HPDE6-E6E7 (cell line): Measurements from ENCODE around the gene OPRPN.

Source experiments
- DNase-seq: peaks from one replicate; pipeline ENCODE4 v3.0.0; 2011; ENCODE audit warnings: missing footprints; ENCODE audit errors: extremely low spot score

Gene OPRPN, protein sequence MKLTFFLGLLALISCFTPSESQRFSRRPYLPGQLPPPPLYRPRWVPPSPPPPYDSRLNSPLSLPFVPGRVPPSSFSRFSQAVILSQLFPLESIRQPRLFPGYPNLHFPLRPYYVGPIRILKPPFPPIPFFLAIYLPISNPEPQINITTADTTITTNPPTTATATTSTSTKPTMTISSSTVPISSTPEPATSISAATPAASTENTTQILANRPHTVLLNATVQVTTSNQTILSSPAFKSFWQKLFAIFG

DNA sequence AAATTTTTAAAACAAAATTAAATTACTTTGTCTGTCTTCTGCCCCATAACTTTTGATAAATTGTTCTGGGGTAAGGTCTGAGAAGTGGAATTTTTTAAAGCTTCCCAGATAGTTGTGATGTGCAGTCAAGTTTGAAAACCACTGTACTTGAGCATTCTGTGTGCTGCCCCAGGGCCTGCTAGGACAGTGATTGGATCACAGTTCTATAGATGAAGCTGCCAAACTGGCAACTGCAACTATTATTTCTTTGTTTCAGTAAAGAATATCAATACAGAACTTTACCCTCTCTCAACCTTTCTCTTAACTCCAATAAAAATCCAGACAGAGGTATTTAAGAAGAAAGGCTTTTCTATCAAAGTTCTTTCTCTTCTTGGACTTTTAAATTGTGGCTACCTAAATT lies at the start of gene OPRPN:
Gene OPRPN, plus strand, starts transcription at position 361 of the 400 bp plus-strand sequence. CDS start 1,346 bp downstream, outside the sequence.
- DNase-seq = no peak

DNA sequence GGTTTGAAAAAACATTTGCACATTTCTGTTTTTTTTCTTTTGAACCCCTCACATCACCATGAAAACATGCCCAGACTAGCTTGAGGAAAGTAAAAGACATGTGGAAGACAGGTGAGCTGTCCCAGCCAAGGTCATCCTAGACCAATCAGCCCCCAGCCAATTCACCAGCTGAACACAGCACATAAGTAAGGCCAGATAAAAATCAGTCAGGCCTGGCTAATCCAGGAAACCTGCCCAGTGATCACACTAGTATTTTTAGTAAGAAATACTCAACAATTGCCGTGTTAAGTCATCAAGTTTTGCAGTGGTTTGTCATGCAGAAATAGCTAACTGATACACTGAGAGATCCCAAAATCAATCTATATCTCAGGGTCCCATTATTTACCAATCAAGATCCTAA lies 41.6 kb upstream of the OPRPN start:
- no peak for DNase-seq

DNA sequence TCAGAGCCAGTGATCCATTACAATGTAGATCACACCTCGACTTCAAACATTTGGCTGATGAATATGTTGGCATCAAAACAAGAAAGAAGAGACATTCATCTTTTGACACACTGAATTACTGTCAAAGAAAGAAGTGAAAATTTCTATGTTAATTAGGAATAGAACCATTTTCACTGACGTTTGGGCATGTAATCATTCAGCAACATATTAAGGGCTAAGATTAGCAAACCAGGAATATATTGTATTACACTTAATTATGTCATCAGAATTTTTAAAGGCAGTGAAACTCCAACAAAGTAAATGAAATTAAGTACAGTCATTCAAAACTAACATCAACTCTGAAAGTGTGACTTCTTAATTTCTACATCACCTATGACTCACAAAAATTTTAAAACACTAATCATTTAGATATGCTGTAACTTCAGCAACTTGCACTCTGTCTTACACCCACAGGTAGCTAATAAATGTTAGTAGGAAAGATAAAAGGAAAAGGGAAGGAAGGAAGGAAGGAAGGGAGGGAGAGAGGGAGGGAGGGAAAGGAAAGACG lies 38.6 kb upstream of the OPRPN start:
- no peak for DNase-seq

- no peak for DNase-seq
Observed at GRCh38 chr4:70360460-70360859, 37.3 kb upstream of the OPRPN start, which contains the start of gene SMR3A. SMR3A (plus strand) TSS chr4:70360760; CDS start chr4:70362116, 1,356 bp downstream.

DNA sequence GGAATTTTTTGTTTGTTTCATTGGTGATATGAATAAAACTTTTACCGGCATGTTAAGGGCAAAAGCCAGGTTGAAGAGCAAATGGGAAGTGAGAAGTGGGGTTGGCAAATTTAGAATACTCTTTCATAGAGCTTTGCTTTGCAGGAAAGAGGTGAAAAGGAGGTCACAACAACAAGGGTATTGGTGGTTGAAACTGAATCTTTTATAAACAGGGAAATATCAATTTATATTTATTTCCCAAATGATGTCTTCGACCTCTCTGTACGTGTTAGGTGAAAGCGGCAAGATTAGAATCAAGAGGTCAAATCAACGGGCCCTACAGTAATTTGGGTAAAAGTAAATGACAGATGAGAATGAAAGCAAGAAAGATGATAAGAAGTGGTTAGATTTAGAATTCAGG lies 33.7 kb upstream of the OPRPN start:
- no peak for DNase-seq

DNA sequence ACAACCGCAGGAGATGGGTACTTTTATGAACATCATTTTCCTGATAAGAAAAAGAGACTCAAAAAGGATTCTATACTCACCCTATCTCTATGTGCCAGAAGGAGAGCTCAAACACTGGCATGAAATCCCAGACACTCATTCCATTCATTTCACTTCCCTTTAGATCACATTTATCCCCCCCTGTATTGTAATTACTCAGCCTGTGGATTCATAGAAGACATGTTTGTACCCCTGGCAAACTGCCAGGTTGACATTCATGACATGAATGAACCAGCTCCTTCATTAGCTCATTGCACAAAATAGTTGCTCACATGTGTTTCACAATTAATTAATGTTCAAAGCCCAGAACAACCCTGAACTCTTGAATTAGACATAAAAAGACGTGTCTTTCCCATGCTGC lies 32.3 kb upstream of the OPRPN start:
- DNase-seq = peak; percentile 16

GRCh38 chr4:70367813-70368212 lies 29.9 kb upstream of the OPRPN start:
- DNase-seq = no peak

GRCh38 chr4:70371987-70372386 lies 25.8 kb upstream of the OPRPN start:
- no peak for DNase-seq

DNA sequence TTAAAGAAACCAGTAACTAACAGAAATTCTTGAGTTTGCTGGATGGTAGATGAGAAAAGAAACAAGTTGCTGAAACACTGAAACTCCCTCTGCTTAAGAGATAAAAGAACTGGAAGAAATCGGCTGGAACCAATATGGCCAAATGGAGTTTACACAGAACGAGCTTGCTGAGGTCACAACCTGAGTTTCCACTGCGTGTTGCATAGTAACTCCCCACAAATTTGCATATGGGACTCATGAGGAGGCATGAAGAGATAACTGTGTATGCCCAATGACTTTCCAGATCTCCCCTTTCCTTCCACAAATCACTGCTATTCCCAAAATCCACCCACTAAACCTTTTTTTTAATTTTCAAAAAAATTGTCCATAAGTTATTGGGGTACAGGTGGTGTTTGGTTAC lies 25.0 kb upstream of the OPRPN start:
- DNase-seq = no peak

DNA sequence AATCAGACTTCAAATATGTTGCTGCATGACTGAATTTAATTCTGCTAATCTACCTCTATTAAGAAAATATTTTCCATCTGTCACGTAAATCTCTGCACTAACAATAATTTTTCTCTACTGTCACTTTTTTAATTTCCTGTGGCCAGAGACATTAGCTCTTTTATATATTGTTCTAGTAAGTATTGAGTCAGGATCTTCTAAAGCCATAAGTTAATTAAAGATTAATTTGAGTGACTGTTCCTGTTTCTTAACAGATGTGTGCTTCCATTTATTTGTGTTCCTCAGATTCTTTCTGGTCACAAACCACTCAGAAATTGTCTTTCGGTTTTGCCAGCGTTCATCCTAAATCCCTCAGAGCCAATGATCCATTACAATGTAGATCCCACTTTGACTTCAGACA lies 17.2 kb upstream of the OPRPN start:
- no peak for DNase-seq

DNA sequence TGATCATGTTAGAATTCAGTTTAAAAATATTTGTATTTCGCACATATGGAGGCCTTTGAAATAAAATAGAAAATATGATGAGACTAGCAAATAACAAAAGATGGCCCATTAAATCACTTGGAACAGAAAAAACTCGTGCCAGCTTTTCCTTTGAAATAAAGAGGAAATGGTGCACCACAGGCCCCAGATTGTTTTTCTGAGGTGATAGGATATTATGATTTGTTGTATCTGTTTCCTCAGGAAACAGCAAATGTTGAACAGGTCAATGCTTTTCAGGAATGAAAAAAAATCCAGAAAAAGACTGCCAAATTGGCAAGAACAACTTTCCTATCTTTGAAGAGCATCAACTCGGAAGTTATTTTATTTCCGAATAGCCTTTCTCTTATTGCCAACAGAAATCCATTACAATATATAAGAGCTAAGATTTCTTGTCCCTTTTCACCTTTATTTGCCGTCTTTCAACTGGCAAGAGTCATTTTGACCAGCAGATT lies 15.0 kb upstream of the OPRPN start, which contains the start of gene SMR3B:
Gene SMR3B, plus strand, starts transcription at position 441 of the 491 bp plus-strand sequence. CDS start 1,380 bp downstream, outside the sequence.
- DNase-seq = no peak

DNA sequence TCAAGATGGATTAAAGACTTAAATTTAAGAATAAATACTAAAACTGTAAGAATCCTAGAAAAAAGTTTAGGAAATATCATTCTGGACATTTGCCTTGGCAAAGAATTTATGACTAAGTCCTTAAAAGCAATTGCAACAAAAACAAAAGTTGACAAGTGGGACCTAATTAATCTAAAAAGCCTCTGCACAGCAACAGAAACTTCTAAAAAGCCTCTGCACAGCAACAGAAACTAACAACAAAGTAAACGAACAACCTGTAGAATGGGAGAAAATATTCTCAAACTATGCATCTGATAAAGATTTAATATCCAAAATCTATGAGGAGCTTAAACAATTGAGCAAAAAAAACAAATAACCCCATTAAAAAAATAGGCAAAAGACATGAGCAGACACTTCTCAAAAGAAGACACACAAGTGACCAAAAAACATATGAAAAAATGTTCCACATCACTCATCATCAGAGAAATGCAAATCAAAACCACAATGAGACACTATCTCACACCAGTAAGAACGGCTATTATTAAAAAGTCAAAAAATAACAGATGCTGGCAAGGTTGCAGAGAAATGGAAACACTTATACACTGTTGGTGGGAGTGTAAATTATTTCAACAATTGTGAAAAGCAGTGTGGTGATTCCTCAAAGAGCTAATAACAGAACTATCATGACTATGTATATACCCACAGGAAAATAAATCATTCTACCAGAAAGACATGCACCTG lies 5.5 kb upstream of the OPRPN start:
- no peak for DNase-seq

GRCh38 chr4:70399319-70399718 lies 1.6 kb downstream of the OPRPN start:
- DNase-seq = peak; percentile 32

- DNase-seq = no peak
Observed at GRCh38 chr4:70402762-70403161, 5.0 kb downstream of the OPRPN start.

GRCh38 chr4:70405765-70406164 lies 8.0 kb downstream of the OPRPN start:
- no peak for DNase-seq

GRCh38 chr4:70425306-70425705 lies 27.6 kb downstream of the OPRPN start:
- no peak for DNase-seq

- DNase-seq = no peak
Observed at GRCh38 chr4:70426789-70427188, 29.0 kb downstream of the OPRPN start.

GRCh38 chr4:70437197-70437596 lies 39.5 kb downstream of the OPRPN start:
- no peak for DNase-seq

- DNase-seq = no peak
Observed at GRCh38 chr4:70442474-70442873, 44.7 kb downstream of the OPRPN start.

- no peak for DNase-seq
Observed at GRCh38 chr4:70443329-70443728, 45.6 kb downstream of the OPRPN start.

DNA sequence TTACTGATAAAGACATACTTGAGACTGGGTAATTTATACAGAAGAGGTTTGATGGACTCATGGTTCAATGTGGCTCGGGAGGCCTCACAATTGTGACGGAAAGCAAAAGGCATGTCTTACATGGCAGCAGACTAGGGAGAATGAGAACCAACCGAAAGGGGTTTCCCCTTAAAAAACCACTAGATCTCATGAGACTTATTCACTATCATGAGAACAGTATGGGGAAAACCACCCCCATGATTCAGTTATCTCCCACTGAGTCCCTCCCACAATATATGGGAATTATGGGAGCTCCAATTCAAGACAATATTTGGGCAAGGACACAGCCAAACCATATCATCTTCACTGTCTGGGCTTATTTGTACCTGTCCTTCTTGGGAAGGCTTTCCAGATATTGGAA lies 51.5 kb downstream of the OPRPN start:
- no peak for DNase-seq

GRCh38 chr4:70452946-70453345 lies 55.2 kb downstream of the OPRPN start:
- DNase-seq = no peak
